Activated effector memory CD4-positive, alpha-beta T cell treated with anti-CD3 and anti-CD28 coated beads, Interleukin-2, amount 50 U/mL, for 16 hours (primary cell): ENCODE results near the gene SLX9.

Source experiments
- DNase-seq: peaks from one replicate; pipeline ENCODE4 v3.0.0-alpha.2; 2020

Gene SLX9

GRCh38 chr21:44948426-44949120 lies 8.7 kb downstream of the SLX9 start:
- DNase-seq: no peak

DNA sequence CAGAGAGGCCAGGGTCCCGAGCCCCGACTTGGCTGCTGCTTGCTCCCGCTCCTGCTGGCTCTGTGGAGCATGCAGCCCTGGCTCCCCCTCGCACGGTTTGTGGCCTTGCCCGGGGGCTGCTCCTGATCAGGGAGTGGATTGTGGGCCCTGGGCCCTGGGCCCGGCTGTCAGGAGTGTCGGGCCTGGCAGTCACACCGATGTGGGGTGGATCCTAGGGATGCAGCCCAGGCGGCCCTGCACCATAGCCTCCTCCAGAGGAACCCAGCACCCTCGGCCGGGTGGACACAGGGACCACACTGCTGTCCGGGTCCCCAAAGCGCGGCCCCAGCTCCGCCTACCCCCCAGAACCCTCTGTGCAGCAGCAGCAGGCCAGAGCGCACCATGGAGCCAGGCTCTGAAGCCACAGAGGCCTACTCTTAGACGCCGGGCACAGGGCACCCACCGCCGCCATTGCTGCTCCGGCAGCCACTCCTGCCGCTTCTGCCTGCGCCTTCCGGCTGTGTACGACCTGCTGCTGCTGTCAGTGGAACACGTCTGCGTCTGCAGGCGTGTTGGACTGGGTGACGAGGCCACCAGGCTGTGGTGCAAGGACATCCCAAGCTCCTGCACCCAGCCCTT lies 9.4 kb downstream of the SLX9 start:
- DNase-seq: no peak

- DNase-seq: peak; percentile 93
These were observed 10.0 kb downstream of the SLX9 start for GRCh38 chr21:44949779-44950198.

DNA sequence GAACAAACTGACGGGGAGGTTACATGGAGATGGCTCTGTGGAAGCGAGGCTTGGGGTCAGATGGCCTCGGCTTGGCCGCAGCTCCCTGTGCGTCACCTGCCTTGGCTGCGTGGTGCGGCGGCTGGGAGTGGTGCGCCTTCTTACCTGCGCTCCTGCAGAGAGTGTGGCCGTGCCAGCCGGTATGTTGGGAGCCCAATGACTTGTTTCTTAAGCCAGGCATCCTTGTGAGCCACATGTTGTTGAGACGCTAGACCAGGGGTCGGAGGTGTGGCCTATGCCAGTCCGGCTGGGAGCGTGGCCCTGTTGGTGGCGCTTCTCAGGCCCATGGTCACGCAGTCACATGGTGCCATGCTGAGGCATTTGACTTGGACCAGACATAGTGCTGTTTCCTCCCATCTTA lies 10.5 kb downstream of the SLX9 start:
- no peak for DNase-seq

GRCh38 chr21:44951186-44951915 lies 11.5 kb downstream of the SLX9 start:
- no peak for DNase-seq

DNA sequence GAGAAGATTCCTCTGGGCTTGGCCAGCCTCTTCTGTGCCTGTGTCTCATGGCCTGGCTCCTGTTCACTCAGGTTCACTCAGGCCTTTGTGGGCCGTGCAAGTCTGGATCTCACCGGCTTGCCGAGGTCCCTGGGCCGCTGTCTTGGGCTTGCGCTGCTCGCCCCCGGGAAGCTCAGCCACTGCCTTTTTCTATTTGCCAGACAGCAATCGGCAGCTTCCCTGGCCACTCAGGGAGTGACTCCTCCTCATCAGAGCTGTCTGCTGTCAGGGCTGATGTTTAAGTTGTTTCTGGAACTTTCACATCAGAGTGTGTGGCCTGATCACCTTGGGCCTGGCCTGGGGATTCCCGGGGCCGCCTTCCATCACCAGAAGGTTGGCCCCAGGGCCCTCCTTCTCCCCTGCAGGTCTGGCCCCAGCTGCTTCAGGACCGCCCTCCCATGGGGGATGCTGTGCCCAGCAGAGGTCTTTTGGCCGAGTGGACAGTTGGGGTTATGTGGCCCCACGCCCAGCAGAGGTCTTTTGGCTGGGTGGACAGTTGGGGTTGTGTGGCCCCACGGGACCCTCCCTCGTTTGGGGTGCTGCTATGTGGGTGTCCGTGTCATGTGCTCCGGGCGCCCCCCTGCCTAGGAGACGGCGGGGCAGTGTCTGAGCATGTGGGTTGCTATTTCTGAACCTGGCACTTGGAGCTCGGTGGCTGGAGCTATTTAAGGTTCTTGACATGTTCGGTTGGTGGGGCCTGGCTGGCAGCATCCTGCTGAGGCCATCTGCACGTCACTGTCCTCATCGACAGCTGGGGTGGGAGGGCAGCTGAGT lies 12.5 kb downstream of the SLX9 start:
- no peak for DNase-seq

DNA sequence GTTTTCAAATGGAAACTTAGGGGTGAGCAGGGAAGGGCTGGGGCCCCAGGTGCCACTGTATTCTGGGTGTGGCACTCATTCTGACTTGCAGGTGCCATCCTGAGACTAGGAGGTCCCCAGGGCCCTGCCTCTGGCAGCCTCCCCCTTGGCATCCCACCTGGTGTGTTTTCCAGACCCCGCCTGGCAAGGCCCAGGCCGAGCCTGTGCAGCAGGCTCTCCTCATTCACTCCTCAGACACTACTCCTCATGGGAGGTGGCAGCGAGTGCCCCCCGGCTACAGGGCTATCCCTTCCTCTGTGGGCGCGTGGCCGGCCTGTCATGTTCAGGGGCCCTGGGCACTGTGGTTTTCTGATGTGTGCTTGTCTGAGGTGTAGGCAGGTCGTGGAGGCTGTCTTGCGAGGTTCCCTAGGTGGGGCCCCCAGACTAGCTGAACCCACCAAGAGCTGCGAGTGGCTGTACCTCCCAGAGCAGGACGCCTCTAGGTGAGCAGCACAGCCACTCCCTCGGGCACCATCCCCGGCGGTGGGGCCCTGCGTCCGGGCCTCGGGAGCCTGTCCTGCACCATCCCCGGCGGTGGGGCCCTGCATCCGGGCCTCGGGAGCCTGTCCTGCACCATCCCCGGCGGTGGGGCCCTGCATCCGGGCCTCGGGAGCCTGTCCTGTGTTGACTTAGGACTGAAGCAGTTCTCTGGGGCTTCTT lies 13.2 kb downstream of the SLX9 start:
- DNase-seq: no peak

DNA sequence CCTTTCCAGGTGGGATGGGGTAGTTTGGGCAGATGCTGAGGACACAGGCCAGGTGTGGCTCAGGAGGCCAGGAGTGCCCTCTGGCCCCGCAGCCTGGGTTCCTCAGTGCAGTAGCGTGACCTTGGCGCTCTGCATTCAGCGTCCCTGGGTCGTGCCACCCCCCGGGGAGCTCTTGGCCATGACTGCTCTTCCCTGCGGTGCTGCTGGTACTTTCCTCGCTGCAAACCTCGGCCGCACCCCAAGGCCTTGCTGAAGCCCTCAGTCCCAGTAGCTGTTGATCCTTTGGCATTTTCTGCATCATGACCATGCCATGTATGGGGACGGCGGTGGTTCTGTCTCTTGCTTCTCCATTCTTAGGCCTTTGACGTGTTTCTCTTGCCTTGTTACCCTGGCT lies 13.8 kb downstream of the SLX9 start:
- no peak for DNase-seq

DNA sequence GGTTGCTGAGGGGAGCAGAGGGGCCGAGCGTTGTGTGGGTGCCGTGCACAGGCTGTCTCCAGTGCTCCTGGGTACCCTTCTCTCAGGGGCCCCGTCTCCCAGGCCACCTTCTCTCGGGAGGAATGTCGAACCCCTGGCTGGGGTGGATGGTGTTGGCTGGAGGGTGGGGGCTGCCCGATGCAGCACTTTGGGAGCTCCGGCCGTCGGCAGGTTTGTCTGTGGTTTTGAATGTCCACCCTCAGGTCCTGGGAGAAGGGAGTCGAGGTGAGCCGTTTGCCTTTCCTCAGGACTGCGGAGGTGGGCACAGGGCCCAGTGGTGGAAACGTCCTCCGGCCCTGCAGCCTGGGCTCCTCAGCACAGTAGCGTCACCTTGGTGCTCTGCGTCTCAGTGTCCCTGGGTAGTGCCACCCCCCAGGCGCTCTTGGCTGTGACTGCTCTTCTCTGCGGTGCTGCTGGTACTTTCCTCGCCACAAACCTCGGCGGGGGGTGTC lies 14.5 kb downstream of the SLX9 start:
- no peak for DNase-seq

- no peak for DNase-seq
These were observed 15.4 kb downstream of the SLX9 start for GRCh38 chr21:44955141-44955797.

DNA sequence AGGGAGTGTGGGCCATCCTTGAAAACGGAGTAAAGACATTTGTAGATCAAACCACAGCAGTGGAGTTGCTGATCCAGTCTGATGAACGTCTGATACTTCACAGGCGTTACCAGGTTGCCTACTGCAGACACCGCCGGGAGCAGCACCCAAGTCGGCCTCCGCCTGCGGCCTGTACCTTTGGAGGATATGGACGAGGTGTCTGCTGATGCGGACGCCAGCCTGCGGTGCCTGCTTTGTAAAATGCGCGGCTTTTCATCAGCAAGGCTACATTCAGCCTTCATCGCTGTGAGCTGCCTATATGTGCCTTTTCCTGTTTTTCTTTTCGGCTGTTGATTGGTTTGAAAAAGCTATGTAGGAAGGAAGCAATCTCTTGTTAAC lies 16.0 kb downstream of the SLX9 start:
- DNase-seq: no peak

GRCh38 chr21:44956356-44957046 lies 16.7 kb downstream of the SLX9 start:
- DNase-seq: no peak

GRCh38 chr21:44957047-44957831 lies 17.4 kb downstream of the SLX9 start:
- no peak for DNase-seq

DNA sequence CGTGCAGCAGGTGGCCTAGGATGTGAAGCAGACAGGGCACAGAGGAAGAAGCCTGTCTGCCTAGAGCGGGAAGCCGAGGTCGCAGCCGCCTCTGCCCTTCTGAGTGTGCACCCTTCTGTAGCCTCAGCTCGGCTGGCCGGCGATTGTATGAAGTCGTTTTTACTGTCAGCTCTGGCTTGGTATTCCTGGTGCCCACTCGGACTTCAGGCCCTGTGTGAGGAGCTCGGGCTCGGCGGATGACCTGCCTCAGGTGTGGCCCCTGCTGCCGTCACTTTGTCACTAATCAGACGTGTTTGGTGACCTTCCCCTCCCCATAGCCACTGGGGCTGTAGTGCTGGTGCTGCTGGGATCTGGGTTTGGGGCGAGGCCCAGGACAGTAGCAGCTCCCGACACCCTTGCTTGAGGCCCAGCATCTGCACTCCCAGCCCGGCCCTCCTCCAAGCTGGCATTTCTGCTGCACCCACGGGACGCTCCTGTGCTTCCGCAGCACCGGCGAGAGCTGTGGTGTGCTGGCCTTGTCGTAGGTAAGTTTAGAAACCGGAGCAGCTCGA lies 18.1 kb downstream of the SLX9 start:
- DNase-seq: no peak

DNA sequence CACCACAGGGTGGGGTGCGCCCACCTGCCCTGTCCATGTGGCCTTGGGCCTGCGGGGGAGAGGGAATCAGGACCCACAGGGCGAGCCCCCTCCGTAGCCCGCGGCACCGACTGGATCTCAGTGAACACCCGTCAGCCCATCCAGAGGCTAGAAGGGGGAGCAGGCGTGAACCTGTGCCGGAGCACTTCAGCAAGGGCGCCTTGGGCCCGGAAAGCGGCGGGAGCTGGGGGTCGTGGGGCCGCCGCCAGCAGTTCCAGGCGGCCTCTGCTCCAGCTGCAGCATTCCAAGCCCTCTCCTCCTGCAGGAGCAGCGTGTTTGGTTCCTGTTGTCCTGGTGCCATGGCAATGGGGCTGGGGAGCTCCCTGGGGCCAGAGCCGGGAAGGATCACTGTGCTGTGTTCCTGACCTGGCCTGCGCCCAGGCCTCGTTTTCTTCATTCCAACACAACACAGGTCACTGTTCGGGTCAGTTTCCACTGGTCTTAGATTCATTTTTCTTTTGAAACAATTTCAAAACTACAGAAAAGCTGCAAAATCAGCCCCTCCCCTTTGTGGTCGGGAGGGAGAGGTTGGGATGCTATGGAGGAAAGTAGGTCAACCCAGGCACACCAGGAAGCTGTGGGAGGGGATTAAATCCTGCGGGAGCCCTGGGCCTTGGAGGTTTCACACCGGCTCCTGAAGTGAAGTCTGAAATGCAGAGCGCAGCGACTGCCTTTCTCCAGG lies 18.8 kb downstream of the SLX9 start:
- no peak for DNase-seq

GRCh38 chr21:44959376-44960091 lies 19.7 kb downstream of the SLX9 start:
- no peak for DNase-seq

DNA sequence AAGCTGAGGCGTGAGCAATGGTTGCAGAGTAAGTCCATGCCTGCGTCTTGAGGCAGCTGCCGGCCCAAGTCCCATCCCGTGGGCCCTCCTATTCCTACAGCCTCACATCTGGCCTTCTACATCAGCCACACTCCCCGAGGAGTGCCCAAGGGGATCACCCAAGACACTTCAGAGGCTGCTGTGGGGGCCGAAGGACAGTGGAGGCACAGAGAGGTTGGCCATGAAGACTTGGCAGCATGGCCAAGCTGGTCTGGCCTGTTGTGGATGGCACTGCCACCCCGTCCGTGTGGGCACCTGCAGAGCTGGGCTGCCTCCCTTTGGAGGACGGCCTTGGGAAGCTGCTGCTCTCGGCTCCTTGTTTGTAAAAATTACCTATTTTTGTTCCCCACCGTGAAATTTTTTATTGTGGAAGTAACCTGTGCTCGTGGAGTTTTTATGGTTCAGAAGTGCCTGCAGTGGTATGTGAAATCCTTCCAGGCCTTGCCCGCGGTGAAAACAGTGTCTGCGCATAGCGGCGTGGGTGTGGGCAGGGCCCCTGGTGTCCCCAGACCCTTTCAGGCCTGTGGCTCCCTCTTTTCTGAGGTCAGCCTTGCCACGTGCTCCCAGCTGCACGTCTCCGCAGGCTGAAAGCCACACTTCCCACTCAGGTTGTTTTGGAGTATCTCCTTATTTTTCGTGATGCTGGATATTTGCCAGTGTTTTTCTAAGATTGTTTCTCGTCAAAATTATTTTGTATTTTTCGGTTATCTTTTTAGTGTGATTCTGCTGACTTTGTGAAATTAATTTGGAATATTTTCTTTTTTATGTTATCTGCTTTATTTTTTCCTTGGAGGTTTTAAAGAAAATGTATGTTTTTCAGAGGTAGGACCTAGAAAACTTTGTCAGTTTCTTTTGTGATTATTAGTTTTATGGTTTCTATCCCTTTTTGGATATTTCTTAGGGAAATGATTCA lies 20.6 kb downstream of the SLX9 start:
- no peak for DNase-seq
